Measurements from ENCODE around the gene BLTP3A. TPM values are rescaled to one million over a fixed set of nuclear protein-coding genes. Genes with fewer than 3 reads are reported as not detected.

The BLTP3A gene
- total RNA-seq, 1 experiment from 2014 or later: 18.7 TPM

DNA sequence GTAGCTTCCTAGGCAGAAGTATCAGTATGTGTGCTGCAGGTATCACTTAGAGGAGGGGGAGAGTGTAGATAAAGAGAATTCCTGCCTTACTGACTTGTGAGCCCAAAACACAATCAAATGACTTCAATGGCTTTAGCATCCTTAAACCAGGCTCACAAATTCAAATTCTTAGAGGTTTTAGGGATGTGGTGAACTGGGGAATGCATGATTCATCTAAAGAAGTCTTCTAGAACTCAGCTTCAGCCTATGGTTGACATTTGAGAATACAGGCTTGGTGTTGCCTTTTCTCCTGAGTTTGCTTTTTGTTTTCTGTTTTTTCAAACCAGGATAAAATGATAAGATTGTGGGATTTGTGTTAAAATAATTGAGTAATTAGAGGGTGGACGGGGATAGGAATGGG is 20.2 kb upstream of the BLTP3A start:
- peaks cover 67% of the 10 kb centered on the region for H3K36me3 Mint-ChIP-seq
- DNase-seq (ENCODE audit: low spot score) (no peak), ATAC-seq (no peak)
- CTCF ChIA-PET: no interaction called here
- H3K27me3 Mint-ChIP-seq (ENCODE audit: low read depth): no peaks in the 10 kb centered on the region
- H3K4me3 Mint-ChIP-seq: no peak overlapping the region
- TF ChIP-seq, protein P1, sequence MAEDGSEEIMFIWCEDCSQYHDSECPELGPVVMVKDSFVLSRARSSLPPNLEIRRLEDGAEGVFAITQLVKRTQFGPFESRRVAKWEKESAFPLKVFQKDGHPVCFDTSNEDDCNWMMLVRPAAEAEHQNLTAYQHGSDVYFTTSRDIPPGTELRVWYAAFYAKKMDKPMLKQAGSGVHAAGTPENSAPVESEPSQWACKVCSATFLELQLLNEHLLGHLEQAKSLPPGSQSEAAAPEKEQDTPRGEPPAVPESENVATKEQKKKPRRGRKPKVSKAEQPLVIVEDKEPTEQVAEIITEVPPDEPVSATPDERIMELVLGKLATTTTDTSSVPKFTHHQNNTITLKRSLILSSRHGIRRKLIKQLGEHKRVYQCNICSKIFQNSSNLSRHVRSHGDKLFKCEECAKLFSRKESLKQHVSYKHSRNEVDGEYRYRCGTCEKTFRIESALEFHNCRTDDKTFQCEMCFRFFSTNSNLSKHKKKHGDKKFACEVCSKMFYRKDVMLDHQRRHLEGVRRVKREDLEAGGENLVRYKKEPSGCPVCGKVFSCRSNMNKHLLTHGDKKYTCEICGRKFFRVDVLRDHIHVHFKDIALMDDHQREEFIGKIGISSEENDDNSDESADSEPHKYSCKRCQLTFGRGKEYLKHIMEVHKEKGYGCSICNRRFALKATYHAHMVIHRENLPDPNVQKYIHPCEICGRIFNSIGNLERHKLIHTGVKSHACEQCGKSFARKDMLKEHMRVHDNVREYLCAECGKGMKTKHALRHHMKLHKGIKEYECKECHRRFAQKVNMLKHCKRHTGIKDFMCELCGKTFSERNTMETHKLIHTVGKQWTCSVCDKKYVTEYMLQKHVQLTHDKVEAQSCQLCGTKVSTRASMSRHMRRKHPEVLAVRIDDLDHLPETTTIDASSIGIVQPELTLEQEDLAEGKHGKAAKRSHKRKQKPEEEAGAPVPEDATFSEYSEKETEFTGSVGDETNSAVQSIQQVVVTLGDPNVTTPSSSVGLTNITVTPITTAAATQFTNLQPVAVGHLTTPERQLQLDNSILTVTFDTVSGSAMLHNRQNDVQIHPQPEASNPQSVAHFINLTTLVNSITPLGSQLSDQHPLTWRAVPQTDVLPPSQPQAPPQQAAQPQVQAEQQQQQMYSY (CRISPR knock-in tag; IDR thresholded peaks at IDR 0.05): no peak
- TF ChIP-seq NFE2L1 (CRISPR knock-in tag; IDR thresholded peaks at IDR 0.05): no peak
- TF ChIP-seq TEAD4 (CRISPR knock-in tag; IDR thresholded peaks at IDR 0.05): no peak
- TF ChIP-seq, protein P2, sequence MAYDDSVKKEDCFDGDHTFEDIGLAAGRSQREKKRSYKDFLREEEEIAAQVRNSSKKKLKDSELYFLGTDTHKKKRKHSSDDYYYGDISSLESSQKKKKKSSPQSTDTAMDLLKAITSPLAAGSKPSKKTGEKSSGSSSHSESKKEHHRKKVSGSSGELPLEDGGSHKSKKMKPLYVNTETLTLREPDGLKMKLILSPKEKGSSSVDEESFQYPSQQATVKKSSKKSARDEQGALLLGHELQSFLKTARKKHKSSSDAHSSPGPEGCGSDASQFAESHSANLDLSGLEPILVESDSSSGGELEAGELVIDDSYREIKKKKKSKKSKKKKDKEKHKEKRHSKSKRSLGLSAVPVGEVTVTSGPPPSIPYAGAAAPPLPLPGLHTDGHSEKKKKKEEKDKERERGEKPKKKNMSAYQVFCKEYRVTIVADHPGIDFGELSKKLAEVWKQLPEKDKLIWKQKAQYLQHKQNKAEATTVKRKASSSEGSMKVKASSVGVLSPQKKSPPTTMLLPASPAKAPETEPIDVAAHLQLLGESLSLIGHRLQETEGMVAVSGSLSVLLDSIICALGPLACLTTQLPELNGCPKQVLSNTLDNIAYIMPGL (CRISPR knock-in tag; IDR thresholded peaks at IDR 0.05): no peak
- no peak for TF ChIP-seq KAT7 (CRISPR knock-in tag; IDR thresholded peaks at IDR 0.05; ENCODE audit: borderline replicate concordance)
- TF ChIP-seq SMAD3 (CRISPR knock-in tag; IDR thresholded peaks at IDR 0.05; ENCODE audit: borderline replicate concordance): no peak
- no peak for TF ChIP-seq ZBTB21 (CRISPR knock-in tag; IDR thresholded peaks at IDR 0.05; ENCODE audit: borderline replicate concordance)
- H3K4me1 Mint-ChIP-seq: no peaks in the 10 kb centered on the region
- POLR2A ChIA-PET: no interaction called here
- no peak overlapping the region for H3K27ac Mint-ChIP-seq
- H3K9me3 Mint-ChIP-seq: no peaks in the 10 kb centered on the region

DNA sequence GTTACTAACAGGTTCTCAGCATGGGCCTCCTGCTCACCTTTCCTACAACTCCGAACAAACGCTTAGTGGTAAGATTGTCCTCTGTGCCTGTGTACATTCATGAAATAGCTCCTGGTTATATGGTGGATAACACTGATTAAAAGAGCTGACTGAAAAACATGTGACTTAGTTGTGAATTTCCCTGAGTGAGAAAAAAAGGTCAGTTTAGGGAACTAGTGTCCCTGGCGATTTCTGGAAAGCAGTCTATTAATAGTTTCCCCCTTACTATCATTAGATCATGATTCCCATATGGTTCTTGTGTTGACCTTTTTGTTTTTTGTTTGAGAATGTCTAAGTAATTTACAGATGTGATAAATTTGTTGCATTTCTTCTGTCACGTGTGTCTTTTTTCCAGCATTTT is 18.9 kb upstream of the BLTP3A start:
- CTCF ChIA-PET: no interaction called here
- Mint-ChIP-seq H3K9me3 (no peaks in the 10 kb centered on the region), H3K27me3 (ENCODE audit: low read depth) (no peaks in the 10 kb centered on the region), H3K4me1 (no peaks in the 10 kb centered on the region), H3K36me3 (peaks cover 55% of the 10 kb centered on the region), H3K27ac (no peak overlapping the region), H3K4me3 (no peak overlapping the region)
- no peak for DNase-seq (ENCODE audit: low spot score)
- ATAC-seq: no peak
- POLR2A ChIA-PET: no interaction called here
- TF ChIP-seq ZNF671 (CRISPR knock-in tag; IDR thresholded peaks at IDR 0.05): no peak
- TF ChIP-seq ZNF263 (CRISPR knock-in tag; IDR thresholded peaks at IDR 0.05; ENCODE audit: low read depth): no peak
- TF ChIP-seq NFYB (CRISPR knock-in tag; conservative IDR thresholded peaks at IDR 0.05; ENCODE audit: low read depth): no peak
- no peak for TF ChIP-seq ELF4 (CRISPR knock-in tag; IDR thresholded peaks at IDR 0.05; ENCODE audit: low read depth)
- TF ChIP-seq, protein P3, sequence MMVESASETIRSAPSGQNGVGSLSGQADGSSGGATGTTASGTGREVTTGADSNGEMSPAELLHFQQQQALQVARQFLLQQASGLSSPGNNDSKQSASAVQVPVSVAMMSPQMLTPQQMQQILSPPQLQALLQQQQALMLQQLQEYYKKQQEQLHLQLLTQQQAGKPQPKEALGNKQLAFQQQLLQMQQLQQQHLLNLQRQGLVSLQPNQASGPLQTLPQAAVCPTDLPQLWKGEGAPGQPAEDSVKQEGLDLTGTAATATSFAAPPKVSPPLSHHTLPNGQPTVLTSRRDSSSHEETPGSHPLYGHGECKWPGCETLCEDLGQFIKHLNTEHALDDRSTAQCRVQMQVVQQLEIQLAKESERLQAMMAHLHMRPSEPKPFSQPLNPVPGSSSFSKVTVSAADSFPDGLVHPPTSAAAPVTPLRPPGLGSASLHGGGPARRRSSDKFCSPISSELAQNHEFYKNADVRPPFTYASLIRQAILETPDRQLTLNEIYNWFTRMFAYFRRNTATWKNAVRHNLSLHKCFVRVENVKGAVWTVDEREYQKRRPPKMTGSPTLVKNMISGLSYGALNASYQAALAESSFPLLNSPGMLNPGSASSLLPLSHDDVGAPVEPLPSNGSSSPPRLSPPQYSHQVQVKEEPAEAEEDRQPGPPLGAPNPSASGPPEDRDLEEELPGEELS (CRISPR knock-in tag; IDR thresholded peaks at IDR 0.05): no peak
- TF ChIP-seq, protein P4, sequence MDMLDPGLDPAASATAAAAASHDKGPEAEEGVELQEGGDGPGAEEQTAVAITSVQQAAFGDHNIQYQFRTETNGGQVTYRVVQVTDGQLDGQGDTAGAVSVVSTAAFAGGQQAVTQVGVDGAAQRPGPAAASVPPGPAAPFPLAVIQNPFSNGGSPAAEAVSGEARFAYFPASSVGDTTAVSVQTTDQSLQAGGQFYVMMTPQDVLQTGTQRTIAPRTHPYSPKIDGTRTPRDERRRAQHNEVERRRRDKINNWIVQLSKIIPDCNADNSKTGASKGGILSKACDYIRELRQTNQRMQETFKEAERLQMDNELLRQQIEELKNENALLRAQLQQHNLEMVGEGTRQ (CRISPR knock-in tag; IDR thresholded peaks at IDR 0.05): no peak
- TF ChIP-seq, protein P5, sequence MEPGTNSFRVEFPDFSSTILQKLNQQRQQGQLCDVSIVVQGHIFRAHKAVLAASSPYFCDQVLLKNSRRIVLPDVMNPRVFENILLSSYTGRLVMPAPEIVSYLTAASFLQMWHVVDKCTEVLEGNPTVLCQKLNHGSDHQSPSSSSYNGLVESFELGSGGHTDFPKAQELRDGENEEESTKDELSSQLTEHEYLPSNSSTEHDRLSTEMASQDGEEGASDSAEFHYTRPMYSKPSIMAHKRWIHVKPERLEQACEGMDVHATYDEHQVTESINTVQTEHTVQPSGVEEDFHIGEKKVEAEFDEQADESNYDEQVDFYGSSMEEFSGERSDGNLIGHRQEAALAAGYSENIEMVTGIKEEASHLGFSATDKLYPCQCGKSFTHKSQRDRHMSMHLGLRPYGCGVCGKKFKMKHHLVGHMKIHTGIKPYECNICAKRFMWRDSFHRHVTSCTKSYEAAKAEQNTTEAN (CRISPR knock-in tag; IDR thresholded peaks at IDR 0.05): no peak
- no peak for TF ChIP-seq NR3C1 (CRISPR knock-in tag; conservative IDR thresholded peaks at IDR 0.05; ENCODE audit: low read depth)
- no peak for TF ChIP-seq GTF2I (CRISPR knock-in tag; conservative IDR thresholded peaks at IDR 0.05)
- TF ChIP-seq, protein P6, sequence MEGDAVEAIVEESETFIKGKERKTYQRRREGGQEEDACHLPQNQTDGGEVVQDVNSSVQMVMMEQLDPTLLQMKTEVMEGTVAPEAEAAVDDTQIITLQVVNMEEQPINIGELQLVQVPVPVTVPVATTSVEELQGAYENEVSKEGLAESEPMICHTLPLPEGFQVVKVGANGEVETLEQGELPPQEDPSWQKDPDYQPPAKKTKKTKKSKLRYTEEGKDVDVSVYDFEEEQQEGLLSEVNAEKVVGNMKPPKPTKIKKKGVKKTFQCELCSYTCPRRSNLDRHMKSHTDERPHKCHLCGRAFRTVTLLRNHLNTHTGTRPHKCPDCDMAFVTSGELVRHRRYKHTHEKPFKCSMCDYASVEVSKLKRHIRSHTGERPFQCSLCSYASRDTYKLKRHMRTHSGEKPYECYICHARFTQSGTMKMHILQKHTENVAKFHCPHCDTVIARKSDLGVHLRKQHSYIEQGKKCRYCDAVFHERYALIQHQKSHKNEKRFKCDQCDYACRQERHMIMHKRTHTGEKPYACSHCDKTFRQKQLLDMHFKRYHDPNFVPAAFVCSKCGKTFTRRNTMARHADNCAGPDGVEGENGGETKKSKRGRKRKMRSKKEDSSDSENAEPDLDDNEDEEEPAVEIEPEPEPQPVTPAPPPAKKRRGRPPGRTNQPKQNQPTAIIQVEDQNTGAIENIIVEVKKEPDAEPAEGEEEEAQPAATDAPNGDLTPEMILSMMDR (IDR thresholded peaks at IDR 0.05): no peak
- no peak for TF ChIP-seq KAT7 (CRISPR knock-in tag; IDR thresholded peaks at IDR 0.05; ENCODE audit: borderline replicate concordance)
- TF ChIP-seq JUN (CRISPR knock-in tag; IDR thresholded peaks at IDR 0.05): no peak
- no peak for TF ChIP-seq CREM (CRISPR knock-in tag; IDR thresholded peaks at IDR 0.05)
- no peak for TF ChIP-seq ZNF416 (CRISPR knock-in tag; IDR thresholded peaks at IDR 0.05)
- TF ChIP-seq, protein P7, sequence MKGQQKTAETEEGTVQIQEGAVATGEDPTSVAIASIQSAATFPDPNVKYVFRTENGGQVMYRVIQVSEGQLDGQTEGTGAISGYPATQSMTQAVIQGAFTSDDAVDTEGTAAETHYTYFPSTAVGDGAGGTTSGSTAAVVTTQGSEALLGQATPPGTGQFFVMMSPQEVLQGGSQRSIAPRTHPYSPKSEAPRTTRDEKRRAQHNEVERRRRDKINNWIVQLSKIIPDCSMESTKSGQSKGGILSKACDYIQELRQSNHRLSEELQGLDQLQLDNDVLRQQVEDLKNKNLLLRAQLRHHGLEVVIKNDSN (CRISPR knock-in tag; IDR thresholded peaks at IDR 0.05): no peak
- TF ChIP-seq, protein P8, sequence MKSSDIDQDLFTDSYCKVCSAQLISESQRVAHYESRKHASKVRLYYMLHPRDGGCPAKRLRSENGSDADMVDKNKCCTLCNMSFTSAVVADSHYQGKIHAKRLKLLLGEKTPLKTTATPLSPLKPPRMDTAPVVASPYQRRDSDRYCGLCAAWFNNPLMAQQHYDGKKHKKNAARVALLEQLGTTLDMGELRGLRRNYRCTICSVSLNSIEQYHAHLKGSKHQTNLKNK (CRISPR knock-in tag; IDR thresholded peaks at IDR 0.05): no peak
- TF ChIP-seq ZNF232 (CRISPR knock-in tag; IDR thresholded peaks at IDR 0.05): no peak
- no peak for TF ChIP-seq RORB (CRISPR knock-in tag; IDR thresholded peaks at IDR 0.05)

All from WTC11 (cell line).